Measurements from ENCODE around the gene DNAJA3.
A peak's percentile ranks its signal among the peaks of the same experiment; 100 is the strongest.

The DNAJA3 gene

GRCh38 chr16:4425378-4426020 lies at the start of gene DNAJA3:
DNAJA3 (plus strand) TSS chr16:4425868; CDS start chr16:4425882, 14 bp downstream.
- TF ChIP-seq CTCF (IDR thresholded peaks at IDR 0.05; ENCODE audit: borderline replicate concordance, control extremely low read depth, extremely low read depth, insufficient read depth, missing control alignments): no peak
- peak; percentile 98 for DNase-seq (ENCODE audit: low spot score)
- in situ Hi-C loops (cut with MboI; ENCODE audit: low sequenced_read_pairs, unreplicated experiment): no loop called here

- no peak for DNase-seq (ENCODE audit: low spot score)
- TF ChIP-seq CTCF (IDR thresholded peaks at IDR 0.05; ENCODE audit: borderline replicate concordance, control extremely low read depth, extremely low read depth, insufficient read depth, missing control alignments): no peak
Measured at GRCh38 chr16:4376126-4376892, 49.4 kb upstream of the DNAJA3 start.

GRCh38 chr16:4376893-4377572 lies 48.6 kb upstream of the DNAJA3 start:
- TF ChIP-seq CTCF (IDR thresholded peaks at IDR 0.05; ENCODE audit: borderline replicate concordance, control extremely low read depth, extremely low read depth, insufficient read depth, missing control alignments): no peak
- no peak for DNase-seq (ENCODE audit: low spot score)
- in situ Hi-C loops (cut with MboI; ENCODE audit: low sequenced_read_pairs, unreplicated experiment): no loop called here

More at GRCh38 chr16:4376126-4376892, 49.4 kb upstream of the DNAJA3 start:
- in situ Hi-C loops (cut with MboI; ENCODE audit: low sequenced_read_pairs, unreplicated experiment): no loop called here

GRCh38 chr16:4377573-4378154 lies 48.0 kb upstream of the DNAJA3 start:
- in situ Hi-C loops (cut with MboI; ENCODE audit: low sequenced_read_pairs, unreplicated experiment): no loop called here
- no peak for TF ChIP-seq CTCF (IDR thresholded peaks at IDR 0.05; ENCODE audit: borderline replicate concordance, control extremely low read depth, extremely low read depth, insufficient read depth, missing control alignments)
- DNase-seq (ENCODE audit: low spot score): no peak

- DNase-seq (ENCODE audit: low spot score): no peak
- no peak for TF ChIP-seq CTCF (IDR thresholded peaks at IDR 0.05; ENCODE audit: borderline replicate concordance, control extremely low read depth, extremely low read depth, insufficient read depth, missing control alignments)
- in situ Hi-C loops (cut with MboI; ENCODE audit: low sequenced_read_pairs, unreplicated experiment): no loop called here
Measured at GRCh38 chr16:4378161-4378666, 47.5 kb upstream of the DNAJA3 start.
